GM12874 (cell line): Measurements from ENCODE around the gene CAPN8.

Experiments used
- CTCF ChIP-seq: IDR thresholded peaks from 2 replicates; pipeline ENCODE4 v1.5.1; 2011; ENCODE audit warnings: low read depth, mild to moderate bottlenecking, control low read depth, low read length, moderate library complexity; ENCODE audit not compliant: insufficient read depth

CAPN8 gene

GRCh38 chr1:223706077-223706973 is 40.8 kb upstream of the CAPN8 start:
- TF ChIP-seq CTCF = no peak

GRCh38 chr1:223704921-223705878 is 39.7 kb upstream of the CAPN8 start:
- no peak for TF ChIP-seq CTCF

GRCh38 chr1:223703668-223704013 is 38.1 kb upstream of the CAPN8 start:
- TF ChIP-seq CTCF = no peak

- no peak for TF ChIP-seq CTCF
Observed at GRCh38 chr1:223702735-223703667, 37.5 kb upstream of the CAPN8 start.

GRCh38 chr1:223700942-223701637 is 35.6 kb upstream of the CAPN8 start:
- TF ChIP-seq CTCF = no peak

GRCh38 chr1:223700388-223700918 is 35.0 kb upstream of the CAPN8 start:
- no peak for TF ChIP-seq CTCF
